HL-60/S4 treated with retinoic acid at 250 ng/mL for 4 days and 3 days (cell line): ENCODE data around the gene COL25A1.
"Not testable (repeated sequence)": the region's sequence is repeated elsewhere in the genome, so short reads cannot be mapped to it uniquely, and the experiment has no call there.

Source experiments
- in situ Hi-C: fragments of 300-500 bp; cut with MboI; formaldehyde crosslinking; loops from 2 replicates; pipeline ENCODE4 v1.7.0; 2022; ENCODE audit warnings: low sequenced_read_pairs

The COL25A1 gene

DNA sequence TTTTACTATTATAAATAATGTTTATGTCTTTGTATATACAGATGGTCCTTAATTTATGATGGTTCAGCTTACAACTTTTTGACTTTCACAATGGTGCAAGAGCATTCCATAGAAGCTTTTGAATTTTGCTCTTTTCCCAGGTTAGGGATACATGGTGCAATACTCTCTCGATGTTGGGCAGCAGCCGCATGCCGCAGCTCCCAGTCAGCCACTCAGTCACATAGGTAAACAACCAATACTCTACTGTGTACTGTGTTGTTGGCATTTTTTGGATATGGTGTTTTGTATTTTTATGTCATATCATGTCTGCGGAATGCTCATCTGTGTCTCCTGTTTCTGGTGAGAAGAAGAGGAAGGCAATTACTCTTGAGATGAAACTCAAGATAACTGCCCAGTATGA is 281.6 kb downstream of the COL25A1 start:
- in situ Hi-C loops = no loop called here

DNA sequence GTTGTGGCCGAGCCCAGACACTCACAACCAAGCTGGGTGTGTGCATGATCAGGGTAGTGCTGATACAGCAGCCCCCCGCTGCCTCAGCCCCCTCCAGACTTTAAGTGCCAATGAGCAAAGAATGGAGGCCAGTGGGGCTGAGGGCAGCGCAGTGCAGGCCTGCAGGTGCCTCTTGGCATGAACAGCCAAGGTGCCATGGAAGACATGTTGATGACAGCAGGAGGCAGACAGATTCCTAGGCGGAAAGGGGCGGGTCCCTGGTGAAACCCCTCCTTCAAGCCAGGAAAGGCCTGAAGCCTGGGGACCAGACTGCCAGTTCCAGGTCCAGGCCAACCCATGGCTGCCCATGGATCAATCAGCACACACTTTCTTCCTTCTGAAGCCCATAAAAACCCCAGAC is 286.3 kb downstream of the COL25A1 start:
- in situ Hi-C loops = no loop called here

DNA sequence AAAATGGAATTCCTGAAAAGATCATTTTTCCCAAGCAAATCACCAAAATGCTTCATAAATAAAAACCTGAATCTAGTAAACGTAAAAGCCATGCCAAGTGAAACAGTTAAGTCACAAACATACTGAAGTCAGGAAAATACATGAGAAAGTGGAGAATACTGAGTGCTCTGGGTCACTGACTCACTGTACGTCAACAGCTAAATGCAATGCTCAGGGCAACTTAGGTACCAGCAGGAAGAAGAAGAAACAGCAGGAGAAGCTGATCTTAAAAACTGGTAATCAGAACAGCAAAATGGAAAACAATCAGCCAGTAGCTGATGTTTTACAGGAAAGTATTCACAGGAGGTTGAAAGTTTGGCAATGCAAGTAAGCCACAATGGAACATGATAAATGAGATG is 287.0 kb downstream of the COL25A1 start:
- in situ Hi-C loops = no loop called here

DNA sequence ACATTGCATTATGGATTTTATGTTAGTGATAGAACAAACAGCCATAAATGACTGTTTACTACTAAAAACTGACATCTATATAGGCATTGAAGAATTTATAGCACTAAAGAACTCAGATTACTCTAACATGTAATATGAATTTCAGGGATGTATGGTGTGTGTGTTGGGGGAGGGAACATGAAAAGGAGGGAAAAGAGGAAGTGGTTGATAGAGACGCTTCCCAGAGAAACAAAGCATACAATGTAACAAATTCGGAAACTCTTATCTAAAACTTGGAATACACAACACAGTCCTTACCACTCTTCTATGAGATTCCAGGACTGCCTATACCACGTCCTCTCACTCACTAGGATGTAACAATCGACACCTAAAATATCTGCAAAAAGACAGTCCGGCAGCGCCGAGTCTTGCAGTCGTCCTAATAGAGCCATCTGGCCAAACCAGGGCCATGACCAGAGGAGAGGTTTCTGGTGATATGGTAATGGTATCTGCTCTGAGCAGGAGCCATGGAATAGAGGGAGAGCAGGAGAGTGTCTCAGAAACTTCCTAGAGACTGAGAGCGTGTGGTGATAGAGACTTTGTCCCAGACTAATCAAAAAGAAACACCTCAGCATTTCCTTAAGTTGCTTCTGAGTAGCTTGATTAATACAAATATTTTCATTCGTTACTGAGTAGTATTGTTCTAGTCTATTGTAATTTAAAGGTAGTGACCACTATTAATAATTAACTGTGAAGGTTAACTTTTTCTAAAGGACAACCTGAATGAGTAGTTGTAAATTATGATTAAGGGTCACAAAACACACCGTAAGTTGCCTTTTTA is 287.7 kb downstream of the COL25A1 start:
- in situ Hi-C loops = no loop called here

DNA sequence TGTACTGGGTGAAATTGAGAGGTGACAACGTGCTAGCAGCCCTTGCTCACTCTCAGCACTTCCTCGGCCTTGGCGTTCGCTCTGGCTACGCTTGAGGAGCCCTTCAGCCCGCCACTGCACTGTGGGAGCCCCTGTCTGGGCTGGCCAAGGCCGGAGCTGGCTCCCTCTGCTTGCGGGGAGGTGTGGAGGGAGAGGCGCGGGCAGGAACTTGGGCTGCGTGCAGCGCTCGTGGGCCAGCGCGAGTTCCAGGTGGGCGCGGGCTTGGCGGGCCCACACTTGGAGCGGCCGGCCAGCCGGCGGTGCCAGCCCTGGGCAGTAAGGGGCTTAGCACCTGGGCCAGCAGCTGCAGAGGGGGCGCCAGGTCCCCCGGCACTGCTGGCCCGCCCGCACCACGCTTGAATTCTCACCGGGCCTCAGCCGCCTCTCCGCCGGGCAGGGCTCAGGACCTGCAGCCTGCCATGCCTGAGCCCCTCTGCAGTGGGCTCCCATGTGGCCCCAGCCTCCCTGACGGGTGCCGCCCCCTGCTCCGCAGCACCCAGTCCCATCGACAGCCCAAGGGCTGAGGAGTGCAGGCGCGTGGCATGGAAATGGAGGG is 290.1 kb downstream of the COL25A1 start:
- in situ Hi-C loops = no loop called here

- in situ Hi-C loops = no loop called here
Measured at GRCh38 chr4:109011241-109012026, 291.0 kb downstream of the COL25A1 start.

- in situ Hi-C loops = no loop called here
Measured at GRCh38 chr4:109010521-109010920, 291.9 kb downstream of the COL25A1 start.

DNA sequence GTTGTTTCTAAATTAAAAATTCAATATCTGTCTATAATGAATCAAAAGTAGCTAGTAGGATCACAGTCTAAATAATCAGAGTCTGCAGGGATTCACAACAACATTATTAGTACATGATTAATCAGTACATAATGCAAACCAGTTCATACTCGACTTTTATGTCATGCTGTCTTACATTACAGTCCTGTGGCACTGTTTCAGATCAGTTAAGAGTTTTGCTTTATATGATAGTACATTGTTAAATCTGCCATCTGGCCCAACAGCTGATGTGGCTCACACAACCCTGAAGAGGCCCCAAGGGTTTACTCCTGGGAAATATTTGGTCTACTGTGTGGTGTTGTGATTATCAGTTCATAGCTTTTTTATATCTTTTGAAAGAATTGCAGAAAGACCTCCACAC is 292.5 kb downstream of the COL25A1 start:
- in situ Hi-C loops = no loop called here

GRCh38 chr4:109007976-109008375 is 294.5 kb downstream of the COL25A1 start:
- in situ Hi-C loops = no loop called here

DNA sequence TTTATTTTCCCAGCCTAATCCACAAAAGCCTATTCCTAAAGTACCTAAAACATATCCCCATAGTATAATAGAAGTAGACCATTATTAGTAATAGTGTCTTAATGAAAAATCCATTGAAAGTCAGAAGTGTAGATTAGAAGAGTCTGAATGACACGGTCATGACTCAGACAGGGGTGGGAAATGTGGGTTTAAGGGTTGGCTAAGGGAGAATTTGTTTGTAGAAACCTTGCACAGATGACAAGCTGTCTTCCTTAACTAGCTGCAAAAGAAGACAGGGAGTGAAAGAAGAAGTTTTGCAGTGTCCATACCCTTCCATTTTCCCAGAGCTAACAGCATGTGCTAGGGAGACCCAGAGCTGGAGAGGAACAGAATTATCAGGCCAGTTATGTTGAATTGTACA is 296.9 kb downstream of the COL25A1 start:
- in situ Hi-C loops = no loop called here

DNA sequence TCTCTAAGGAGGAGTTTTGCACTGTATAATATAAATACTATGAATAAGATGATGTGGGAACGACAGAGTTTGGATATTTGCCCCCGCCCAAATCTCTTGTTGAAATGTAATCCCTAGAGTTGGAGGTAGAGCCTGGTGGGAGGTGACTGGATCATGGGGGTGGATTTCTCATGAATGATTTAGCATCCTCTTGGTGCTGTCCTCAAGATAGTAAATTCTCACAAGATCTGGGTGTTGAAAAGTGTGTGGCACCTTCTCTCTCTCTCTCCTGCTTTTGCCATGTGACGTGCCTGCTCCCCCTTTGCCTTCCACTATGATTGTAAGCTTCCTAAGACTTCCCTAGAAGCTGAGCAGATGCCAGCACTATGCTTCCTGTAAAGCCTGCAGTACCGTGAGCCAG is 298.0 kb downstream of the COL25A1 start:
- in situ Hi-C loops = no loop called here

GRCh38 chr4:109003964-109004363 is 298.5 kb downstream of the COL25A1 start:
- in situ Hi-C loops = no loop called here

GRCh38 chr4:108991551-108992328 is 310.7 kb downstream of the COL25A1 start:
- in situ Hi-C loops = no loop called here

DNA sequence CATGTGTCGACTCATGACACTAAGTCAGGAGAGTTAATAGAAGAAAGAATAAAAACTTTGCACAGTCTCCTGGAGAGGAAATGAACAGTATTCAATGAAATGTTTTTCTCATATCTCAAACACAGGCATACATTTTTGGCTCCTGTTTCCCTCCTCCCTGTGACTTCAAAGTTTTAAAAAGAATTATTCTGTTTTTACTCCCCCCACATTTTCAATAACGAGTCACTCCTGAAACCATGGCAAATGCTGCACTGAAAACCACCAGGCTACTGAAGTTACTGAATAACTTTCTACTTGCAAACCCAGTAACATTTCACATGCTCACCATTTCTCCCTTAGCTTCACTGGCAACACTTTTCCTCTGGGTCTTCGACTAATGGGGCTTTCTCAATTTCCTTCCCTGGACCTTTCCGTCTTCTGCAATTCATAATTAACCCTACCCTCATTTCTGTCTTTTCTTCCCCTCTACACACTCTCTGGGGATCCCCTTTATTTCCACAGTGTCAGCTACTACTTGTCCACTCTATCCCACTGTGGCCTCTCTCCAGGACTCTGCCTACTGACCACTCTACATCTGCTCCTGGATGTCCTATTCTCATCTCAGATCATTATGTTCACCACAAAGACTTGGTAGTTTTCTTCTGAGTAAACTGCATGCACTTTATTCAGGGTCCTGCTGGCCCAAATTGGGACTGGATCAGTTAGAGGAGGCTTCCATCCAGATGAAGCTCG is 313.8 kb downstream of the COL25A1 start:
- in situ Hi-C loops = no loop called here

DNA sequence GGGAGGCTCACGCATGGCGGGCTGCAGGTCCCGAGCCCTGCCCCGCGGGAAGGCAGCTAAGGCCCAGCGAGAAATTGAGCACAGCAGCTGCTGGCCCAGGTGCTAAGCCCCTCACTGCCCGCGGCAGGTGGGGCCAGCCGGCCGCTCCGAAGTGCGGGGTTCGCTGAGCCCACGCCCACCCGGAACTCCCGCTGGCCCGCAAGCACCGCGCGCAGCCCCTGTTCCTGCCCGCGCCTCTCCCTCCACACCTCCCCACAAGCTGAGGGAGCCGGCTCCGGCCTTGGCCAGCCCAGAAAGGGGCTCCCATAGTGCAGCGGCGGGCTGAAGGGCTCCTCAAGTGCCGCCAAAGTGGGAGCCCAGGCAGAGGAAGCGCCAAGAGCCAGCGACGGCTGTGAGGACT is 318.0 kb downstream of the COL25A1 start:
- in situ Hi-C loops = not testable (repeated sequence)

GRCh38 chr4:108982402-108983185 is 319.9 kb downstream of the COL25A1 start:
- in situ Hi-C loops = no loop called here

- in situ Hi-C loops = no loop called here
Measured at GRCh38 chr4:108980455-108981239, 321.8 kb downstream of the COL25A1 start.

- in situ Hi-C loops = no loop called here
Measured at GRCh38 chr4:108979759-108980158, 322.7 kb downstream of the COL25A1 start.

- in situ Hi-C loops = no loop called here
Measured at GRCh38 chr4:108978066-108978465, 324.4 kb downstream of the COL25A1 start.
